Natural killer cell (primary cell): ENCODE data around the gene ANKDD1A. TPM values are rescaled to one million over a fixed set of nuclear protein-coding genes. Genes with fewer than 3 reads are reported as not detected.

Experiments
- ATAC-seq, 3 donors: fragments of 150-1000 bp in 2 of 3; fragments of 200-7000 bp in 1 of 3; cut with Tn5 transposase; 1 replicate in 1 of 3; 2 replicates in 2 of 3; pipeline ENCODE4 v1.10.0; 2021; ENCODE audit warnings: mild to moderate bottlenecking in 2 of 3, moderate library complexity in 2 of 3
- DNase-seq, 2 donors: peaks; one replicate each; pipeline versions ENCODE4 v3.0.0 to v3.0.0-alpha.2; 2013 to 2021; ENCODE audit warnings: mixed read lengths in 1 of 2
- H3K27ac ChIP-seq: one replicate; pipeline ENCODE4 v1.5.1; 2013; ENCODE audit warnings: mild to moderate bottlenecking, low read length
- H3K27me3 ChIP-seq: one replicate; pipeline ENCODE4 v1.6.1; 2013; ENCODE audit warnings: low read length; ENCODE audit not compliant: control insufficient read depth, insufficient read depth
- H3K36me3 ChIP-seq: one replicate; pipeline ENCODE4 v1.6.1; 2013; ENCODE audit warnings: low read length; ENCODE audit not compliant: control insufficient read depth, insufficient read depth
- H3K4me1 ChIP-seq: one replicate; pipeline ENCODE4 v1.6.1; 2013; ENCODE audit warnings: low read length; ENCODE audit not compliant: control insufficient read depth, insufficient read depth
- H3K4me3 ChIP-seq: one replicate; pipeline ENCODE4 v1.5.1; 2013; ENCODE audit warnings: low read length
- H3K9me3 ChIP-seq: one replicate; pipeline ENCODE4 v1.6.1; 2013; ENCODE audit warnings: low read length; ENCODE audit not compliant: control insufficient read depth, insufficient read depth
- H3K27ac Mint-ChIP-seq, 2 donors: one replicate each; pipeline ENCODE4 v1.8.0; 2022; ENCODE audit warnings: mild to moderate bottlenecking in 2 of 2, mixed read lengths in 2 of 2, moderate library complexity in 1 of 2
- H3K27me3 Mint-ChIP-seq, 2 donors: one replicate each; pipeline ENCODE4 v1.8.0; 2022; ENCODE audit warnings: low read depth in 2 of 2, mixed read lengths in 2 of 2
- H3K36me3 Mint-ChIP-seq: one replicate; pipeline ENCODE4 v1.8.0; 2022; ENCODE audit warnings: mixed read lengths
- H3K4me1 Mint-ChIP-seq, 2 donors: one replicate each; pipeline ENCODE4 v1.8.0; 2022; ENCODE audit warnings: mixed read lengths in 2 of 2
- H3K4me3 Mint-ChIP-seq: one replicate; pipeline ENCODE4 v1.8.0; 2022; ENCODE audit warnings: mild to moderate bottlenecking, moderate library complexity, mixed read lengths
- H3K9me3 Mint-ChIP-seq, 2 donors: one replicate each; pipeline ENCODE4 v1.8.0; 2022; ENCODE audit warnings: mixed read lengths in 2 of 2
- CTCF ChIP-seq: fragments of 200-600 bp; IDR thresholded peaks from one replicate; pipeline ENCODE4 v1.8.0; 2022; ENCODE audit warnings: antibody characterized with exemption
- WGBS: methylation state at CpG from one replicate; pipeline ENCODE4 v1.1.7; 2013; ENCODE audit warnings: missing lambda C conversion rate; ENCODE audit not compliant: insufficient coverage; 5-methylcytosine and 5-hydroxymethylcytosine counted together
- intact Hi-C: fragments of 100-400 bp; cut with micrococcal nuclease; formaldehyde crosslinking; loops from one replicate; pipeline ENCODE4 v1.14.2; 2022
- total RNA-seq, 4 donors: library from RNA; stranded (reverse); fragments of 120-200 nt in 1 of 4; gene quantifications; one replicate each; pipeline versions ENCODE4 v1.2.3 to v1.2.4, GENCODE V29; 2013 to 2022

The ANKDD1A gene
- total RNA-seq, 3 donors from 2014 or later (not counting 1 experiment from before 2014, with no cell fraction given): 13.7 to 16.2 (median 13.9) TPM

GRCh38 chr15:64987136-64987535 lies 75.4 kb downstream of the ANKDD1A start:
- DNase-seq (no peak), ATAC-seq (no peak)
- Mint-ChIP-seq H3K27ac (no peak overlapping the region), H3K4me1 (peaks cover 31 to 34% of the 10 kb centered on the region in 2 donors), H3K27me3 (no peaks in the 10 kb centered on the region), H3K36me3 (no peaks in the 10 kb centered on the region), H3K4me3 (peak overlapping the region; percentile 13), H3K9me3 (no peaks in the 10 kb centered on the region)
- no peak for TF ChIP-seq CTCF
- Histone ChIP-seq H3K27ac (no peak overlapping the region), H3K27me3 (no peaks in the 10 kb centered on the region), H3K4me1 (peaks cover 24% of the 10 kb centered on the region), H3K4me3 (no peak overlapping the region), H3K9me3 (no peaks in the 10 kb centered on the region), H3K36me3 (peaks cover 4% of the 10 kb centered on the region)
- intact Hi-C loops: loop anchor here (5.0 kb wide), 1 partner anchor 145 kb away; the partner anchor contains the start of gene PLEKHO2
- 82% methylated on average over 3 of the region's 3 CpGs for WGBS

GRCh38 chr15:64989416-64990167 lies 77.9 kb downstream of the ANKDD1A start, which contains the start of gene SPG21:
SPG21 (minus strand) TSS chr15:64989914; CDS start chr15:64983569, 6,345 bp downstream.
- ATAC-seq: peak; percentile 86 to 96 (median 89)
- H3K27me3 ChIP-seq: no peaks in the 10 kb centered on the region
- intact Hi-C loops: loop anchor here (1.0 to 5.0 kb wide), 2 partner anchors 40 to 147 kb away; partner anchors contain the start of genes MTFMT and PLEKHO2
- peak within 1 kb of the TSS; percentile 99 for H3K4me3 Mint-ChIP-seq
- no peaks in the 10 kb centered on the region for H3K36me3 Mint-ChIP-seq
- H3K9me3 ChIP-seq: no peaks in the 10 kb centered on the region
- H3K9me3 Mint-ChIP-seq: no peaks in the 10 kb centered on the region
- H3K4me1 Mint-ChIP-seq: peaks cover 31 to 34% of the 10 kb centered on the region in 2 donors
- H3K27ac ChIP-seq: peak within 1 kb of the TSS; percentile 92
- peak; percentile 93 to 95 for DNase-seq
- no peaks in the 10 kb centered on the region for H3K27me3 Mint-ChIP-seq
- WGBS: under 1% methylated on average over 75 of the region's 75 CpGs
- peak within 1 kb of the TSS; percentile 94 to 96 for H3K27ac Mint-ChIP-seq
- H3K4me1 ChIP-seq: peaks cover 20% of the 10 kb centered on the region
- peak within 1 kb of the TSS; percentile 91 for H3K4me3 ChIP-seq
- no peaks in the 10 kb centered on the region for H3K36me3 ChIP-seq
- no peak for TF ChIP-seq CTCF

GRCh38 chr15:64990168-64990470 lies 78.4 kb downstream of the ANKDD1A start:
- Mint-ChIP-seq H3K36me3 (no peaks in the 10 kb centered on the region), H3K27ac (peak overlapping the region; percentile 94 to 96), H3K27me3 (no peaks in the 10 kb centered on the region), H3K4me3 (peak overlapping the region; percentile 93), H3K9me3 (no peaks in the 10 kb centered on the region), H3K4me1 (peaks cover 31 to 34% of the 10 kb centered on the region in 2 donors)
- ATAC-seq: no peak
- Histone ChIP-seq H3K27ac (peak overlapping the region; percentile 92), H3K27me3 (no peaks in the 10 kb centered on the region), H3K4me3 (peak overlapping the region; percentile 84), H3K4me1 (peaks cover 17% of the 10 kb centered on the region), H3K36me3 (no peaks in the 10 kb centered on the region), H3K9me3 (no peaks in the 10 kb centered on the region)
- intact Hi-C loops: loop anchor here (1.0 kb wide), 1 partner anchor 39 kb away; the partner anchor contains the start of gene MTFMT
- TF ChIP-seq CTCF: no peak
- no peak for DNase-seq
- 2% methylated on average over 6 of the region's 9 CpGs for WGBS
